ENCODE measurements around the gene KPTN. TPM values are rescaled to one million over a fixed set of nuclear protein-coding genes. Genes with fewer than 3 reads are reported as not detected.

The KPTN gene
- total RNA-seq, 1 experiment from 2014 or later: 23.8 TPM

DNA sequence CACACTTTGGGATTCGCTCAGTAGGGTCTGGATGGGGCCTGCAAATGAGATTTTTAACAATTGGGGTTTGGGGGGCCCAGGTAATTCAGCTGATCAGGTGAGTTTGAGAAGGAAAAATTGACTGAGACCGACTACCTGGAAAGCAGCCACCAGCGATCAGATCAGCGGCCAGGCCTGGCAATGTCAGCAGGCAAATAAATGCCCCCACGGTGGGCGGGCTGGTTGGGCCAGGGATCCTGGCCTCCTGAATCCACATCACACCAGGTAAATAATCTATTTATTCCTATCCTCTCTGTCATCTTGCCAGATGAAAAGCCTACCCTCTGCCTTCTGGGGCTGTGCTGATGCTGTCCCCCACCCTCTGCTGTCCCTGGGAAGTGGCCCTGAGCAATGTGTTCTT, 21.5 kb upstream of the KPTN start:
- Histone ChIP-seq H3K4me3 (replicated peaks in 1 of 2; ENCODE audit: low read depth in 1 of 2, low read length in 2 of 2) (no peak overlapping the region), H3K27me3 (ENCODE audit: insufficient read depth, low read length) (no peaks in the 10 kb centered on the region), H3K36me3 (ENCODE audit: control insufficient read depth in 1 of 2, insufficient read depth in 2 of 2, low read length in 2 of 2) (no peaks in the 10 kb centered on the region), H3K9ac (ENCODE audit: low read length) (no peak overlapping the region), H3K27ac (ENCODE audit: low read depth, low read length) (no peak overlapping the region), H3K9me3 (ENCODE audit: control insufficient read depth in 1 of 2, insufficient read depth in 1 of 2, low read depth in 1 of 2, low read length in 2 of 2) (no peaks in the 10 kb centered on the region), H3K4me1 (ENCODE audit: control insufficient read depth in 1 of 2, insufficient read depth in 2 of 2, low read length in 2 of 2) (no peaks in the 10 kb centered on the region), H3K79me2 (ENCODE audit: insufficient read depth, low read length) (peaks cover 25% of the 10 kb centered on the region), H2AFZ (ENCODE audit: low read depth, low read length, poor library complexity, severe bottlenecking) (no peak overlapping the region), H3K9me2 (ENCODE audit: insufficient read depth) (no peaks in the 10 kb centered on the region), H4K20me1 (ENCODE audit: insufficient read depth) (no peaks in the 10 kb centered on the region), H3K4me2 (ENCODE audit: low read length) (no peak overlapping the region)
- ChIA-PET CTCF (no interaction called here), POLR2A (no interaction called here), RAD21 (ENCODE audit: low non-redundant PET in 1 of 2, low total read pairs in 2 of 2, uncharacterized antibody in 2 of 2, unreplicated experiment in 2 of 2) (no interaction called here)
- no peak for ATAC-seq
- no peak for TF ChIP-seq TCF7L2 (IDR thresholded peaks at IDR 0.05; ENCODE audit: borderline replicate concordance, extremely low read depth, insufficient read depth, insufficient read length)
- TF ChIP-seq CBX3 (IDR thresholded peaks at IDR 0.05; ENCODE audit: low read depth): no peak
- TF ChIP-seq, protein P1, sequence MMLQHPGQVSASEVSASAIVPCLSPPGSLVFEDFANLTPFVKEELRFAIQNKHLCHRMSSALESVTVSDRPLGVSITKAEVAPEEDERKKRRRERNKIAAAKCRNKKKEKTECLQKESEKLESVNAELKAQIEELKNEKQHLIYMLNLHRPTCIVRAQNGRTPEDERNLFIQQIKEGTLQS (IDR thresholded peaks at IDR 0.05): no peak
- no peak for TF ChIP-seq EZH2 (IDR thresholded peaks at IDR 0.05)
- no peak for TF ChIP-seq ELF1 (IDR thresholded peaks at IDR 0.05; ENCODE audit: borderline replicate concordance, low read depth)
- no peak for TF ChIP-seq FOSL1 (IDR thresholded peaks at IDR 0.05; ENCODE audit: low read depth)
- TF ChIP-seq POLR2AphosphoS5 (IDR thresholded peaks at IDR 0.05; ENCODE audit: low read depth, low read length): no peak
- TF ChIP-seq, protein P2, sequence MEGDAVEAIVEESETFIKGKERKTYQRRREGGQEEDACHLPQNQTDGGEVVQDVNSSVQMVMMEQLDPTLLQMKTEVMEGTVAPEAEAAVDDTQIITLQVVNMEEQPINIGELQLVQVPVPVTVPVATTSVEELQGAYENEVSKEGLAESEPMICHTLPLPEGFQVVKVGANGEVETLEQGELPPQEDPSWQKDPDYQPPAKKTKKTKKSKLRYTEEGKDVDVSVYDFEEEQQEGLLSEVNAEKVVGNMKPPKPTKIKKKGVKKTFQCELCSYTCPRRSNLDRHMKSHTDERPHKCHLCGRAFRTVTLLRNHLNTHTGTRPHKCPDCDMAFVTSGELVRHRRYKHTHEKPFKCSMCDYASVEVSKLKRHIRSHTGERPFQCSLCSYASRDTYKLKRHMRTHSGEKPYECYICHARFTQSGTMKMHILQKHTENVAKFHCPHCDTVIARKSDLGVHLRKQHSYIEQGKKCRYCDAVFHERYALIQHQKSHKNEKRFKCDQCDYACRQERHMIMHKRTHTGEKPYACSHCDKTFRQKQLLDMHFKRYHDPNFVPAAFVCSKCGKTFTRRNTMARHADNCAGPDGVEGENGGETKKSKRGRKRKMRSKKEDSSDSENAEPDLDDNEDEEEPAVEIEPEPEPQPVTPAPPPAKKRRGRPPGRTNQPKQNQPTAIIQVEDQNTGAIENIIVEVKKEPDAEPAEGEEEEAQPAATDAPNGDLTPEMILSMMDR (IDR thresholded peaks at IDR 0.05 in 2 of 3, conservative IDR thresholded peaks at IDR 0.05 in 1 of 3; ENCODE audit: borderline replicate concordance in 1 of 3, insufficient read depth in 1 of 3, low read depth in 2 of 3, low read length in 2 of 3): no peak
- TF ChIP-seq SP1 (IDR thresholded peaks at IDR 0.05; ENCODE audit: low read depth): no peak
- no peak for TF ChIP-seq POLR2A (IDR thresholded peaks at IDR 0.05; ENCODE audit: borderline replicate concordance, extremely low read depth, insufficient read depth, insufficient read length)
- TF ChIP-seq, protein P3, sequence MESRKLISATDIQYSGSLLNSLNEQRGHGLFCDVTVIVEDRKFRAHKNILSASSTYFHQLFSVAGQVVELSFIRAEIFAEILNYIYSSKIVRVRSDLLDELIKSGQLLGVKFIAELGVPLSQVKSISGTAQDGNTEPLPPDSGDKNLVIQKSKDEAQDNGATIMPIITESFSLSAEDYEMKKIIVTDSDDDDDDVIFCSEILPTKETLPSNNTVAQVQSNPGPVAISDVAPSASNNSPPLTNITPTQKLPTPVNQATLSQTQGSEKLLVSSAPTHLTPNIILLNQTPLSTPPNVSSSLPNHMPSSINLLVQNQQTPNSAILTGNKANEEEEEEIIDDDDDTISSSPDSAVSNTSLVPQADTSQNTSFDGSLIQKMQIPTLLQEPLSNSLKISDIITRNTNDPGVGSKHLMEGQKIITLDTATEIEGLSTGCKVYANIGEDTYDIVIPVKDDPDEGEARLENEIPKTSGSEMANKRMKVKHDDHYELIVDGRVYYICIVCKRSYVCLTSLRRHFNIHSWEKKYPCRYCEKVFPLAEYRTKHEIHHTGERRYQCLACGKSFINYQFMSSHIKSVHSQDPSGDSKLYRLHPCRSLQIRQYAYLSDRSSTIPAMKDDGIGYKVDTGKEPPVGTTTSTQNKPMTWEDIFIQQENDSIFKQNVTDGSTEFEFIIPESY (IDR thresholded peaks at IDR 0.05; ENCODE audit: extremely low read depth, insufficient replicate concordance, low read length): no peak
- no peak for TF ChIP-seq YY1 (IDR thresholded peaks at IDR 0.05; ENCODE audit: extremely low read depth, insufficient replicate concordance, low read depth, low read length)
- no peak for TF ChIP-seq SIN3A (IDR thresholded peaks at IDR 0.05; ENCODE audit: low read depth)
- no peak for TF ChIP-seq EZH2phosphoT487 (IDR thresholded peaks at IDR 0.05; ENCODE audit: borderline replicate concordance)
- TF ChIP-seq SRF (IDR thresholded peaks at IDR 0.05; ENCODE audit: low read depth): no peak
- no peak for DNase-seq (ENCODE audit: low read depth, low spot score)
- BruUV-seq (replicated peaks): no TSS peak
- intact Hi-C loops (cut with micrococcal nuclease): no loop called here

All from HCT116 (cell line).